ENCODE data around the gene LDLR. TPM values are rescaled to one million over a fixed set of nuclear protein-coding genes. Genes with fewer than 3 reads are reported as not detected.

Gene LDLR
- total RNA-seq, 1 donor from 2014 or later = 99.2 TPM

DNA sequence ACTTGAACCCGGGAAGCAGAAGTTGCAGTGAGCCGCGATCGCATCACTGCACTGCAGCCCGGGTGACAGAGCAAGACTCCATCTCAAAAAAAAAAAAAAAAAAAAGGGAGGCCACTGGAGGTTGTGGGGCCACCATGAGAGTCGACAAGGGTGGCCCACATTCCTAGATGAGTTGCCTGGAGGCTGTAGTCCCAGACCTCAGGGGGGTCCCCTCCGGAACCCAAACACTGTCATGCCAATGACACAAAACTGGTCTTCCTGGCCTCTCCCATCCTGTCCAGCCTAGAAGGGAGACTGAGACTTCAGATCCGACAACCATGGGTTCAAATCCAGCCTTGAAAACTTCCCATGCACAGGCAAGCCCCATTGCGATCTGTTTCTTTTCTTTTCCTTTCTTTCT lies 51.6 kb downstream of the LDLR start:
- Mint-ChIP-seq H3K27me3 (ENCODE audit: low read depth) (no peaks in the 10 kb centered on the region), H3K4me3 (no peak overlapping the region), H3K4me1 (peaks cover 40% of the 10 kb centered on the region), H3K27ac (peak overlapping the region; percentile 12), H3K9me3 (no peaks in the 10 kb centered on the region), H3K36me3 (peaks cover 3% of the 10 kb centered on the region)
- no peak for DNase-seq (ENCODE audit: low spot score in 2 of 2, unreplicated experiment in 2 of 2)
- TF ChIP-seq, protein P1, sequence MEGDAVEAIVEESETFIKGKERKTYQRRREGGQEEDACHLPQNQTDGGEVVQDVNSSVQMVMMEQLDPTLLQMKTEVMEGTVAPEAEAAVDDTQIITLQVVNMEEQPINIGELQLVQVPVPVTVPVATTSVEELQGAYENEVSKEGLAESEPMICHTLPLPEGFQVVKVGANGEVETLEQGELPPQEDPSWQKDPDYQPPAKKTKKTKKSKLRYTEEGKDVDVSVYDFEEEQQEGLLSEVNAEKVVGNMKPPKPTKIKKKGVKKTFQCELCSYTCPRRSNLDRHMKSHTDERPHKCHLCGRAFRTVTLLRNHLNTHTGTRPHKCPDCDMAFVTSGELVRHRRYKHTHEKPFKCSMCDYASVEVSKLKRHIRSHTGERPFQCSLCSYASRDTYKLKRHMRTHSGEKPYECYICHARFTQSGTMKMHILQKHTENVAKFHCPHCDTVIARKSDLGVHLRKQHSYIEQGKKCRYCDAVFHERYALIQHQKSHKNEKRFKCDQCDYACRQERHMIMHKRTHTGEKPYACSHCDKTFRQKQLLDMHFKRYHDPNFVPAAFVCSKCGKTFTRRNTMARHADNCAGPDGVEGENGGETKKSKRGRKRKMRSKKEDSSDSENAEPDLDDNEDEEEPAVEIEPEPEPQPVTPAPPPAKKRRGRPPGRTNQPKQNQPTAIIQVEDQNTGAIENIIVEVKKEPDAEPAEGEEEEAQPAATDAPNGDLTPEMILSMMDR (IDR thresholded peaks at IDR 0.05; ENCODE audit: unreplicated experiment) = no peak

DNA sequence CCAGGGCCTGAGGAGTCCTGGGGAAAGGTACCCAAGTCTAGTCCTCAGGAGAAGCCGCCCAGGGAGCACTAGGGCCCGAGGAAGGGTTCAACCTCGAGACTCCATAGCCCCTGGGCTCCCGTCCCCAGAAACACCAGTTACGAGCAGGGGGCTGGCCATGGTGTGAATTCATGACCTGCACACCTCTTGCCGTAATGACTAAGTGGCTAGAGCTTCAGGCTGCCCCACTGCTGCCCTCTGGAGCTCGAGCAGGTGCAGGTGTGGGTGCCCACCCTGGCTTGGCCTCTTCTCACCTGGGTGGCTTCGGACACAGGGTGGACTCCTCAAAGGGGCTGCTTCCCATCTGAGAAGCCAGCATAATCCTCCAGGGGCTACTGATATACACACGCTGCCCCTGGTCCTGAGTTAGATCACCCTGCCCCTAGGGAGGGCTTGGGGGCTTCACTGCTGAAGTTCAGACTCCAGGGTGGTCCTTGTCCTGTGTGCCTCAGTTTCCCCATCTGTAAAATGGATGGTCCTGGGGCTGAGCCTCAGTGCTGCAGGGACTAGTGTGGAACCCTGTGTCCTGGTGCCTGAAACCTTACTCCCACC lies 52.8 kb downstream of the LDLR start:
- H3K9me3 Mint-ChIP-seq = no peaks in the 10 kb centered on the region
- no peak for DNase-seq (ENCODE audit: low spot score in 2 of 2, unreplicated experiment in 2 of 2)
- peaks cover 40% of the 10 kb centered on the region for H3K4me1 Mint-ChIP-seq
- TF ChIP-seq, protein P1 (IDR thresholded peaks at IDR 0.05; ENCODE audit: unreplicated experiment) = no peak
- no peaks in the 10 kb centered on the region for H3K27me3 Mint-ChIP-seq (ENCODE audit: low read depth)
- H3K4me3 Mint-ChIP-seq = no peak overlapping the region
- peak overlapping the region; percentile 89 for H3K27ac Mint-ChIP-seq
- H3K36me3 Mint-ChIP-seq = peaks cover 8% of the 10 kb centered on the region

DNA sequence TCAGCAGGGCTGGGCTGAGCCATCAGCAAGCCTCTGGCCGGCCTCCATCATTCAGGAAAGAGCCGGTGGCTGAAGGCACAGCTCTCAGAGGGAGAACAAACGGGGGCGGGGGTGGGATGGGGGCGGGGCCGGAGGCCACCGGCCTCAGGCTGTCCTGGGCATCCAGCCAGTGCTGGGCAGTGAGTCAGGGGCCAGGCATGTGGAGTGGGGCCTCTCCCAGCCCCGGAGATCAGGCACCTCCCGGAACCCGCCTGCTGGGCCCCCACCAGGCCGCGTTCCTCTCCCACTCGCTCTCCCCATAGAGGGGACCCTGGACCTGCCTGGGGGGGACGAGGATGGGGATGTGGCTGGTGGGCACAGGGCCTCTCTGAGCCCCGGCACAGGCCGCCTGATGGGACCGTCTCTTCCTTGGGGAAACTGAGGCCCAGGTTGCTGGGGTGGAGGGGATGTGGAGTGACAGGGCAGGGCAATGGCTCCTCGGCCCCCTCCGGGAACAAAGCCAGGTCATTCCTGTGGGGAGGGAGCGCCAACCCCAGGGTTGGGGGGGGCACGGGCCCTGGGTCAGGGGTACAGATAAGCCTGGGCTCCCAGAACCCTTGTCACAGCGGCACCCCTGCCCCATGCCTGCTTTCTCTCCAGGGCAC lies 53.4 kb downstream of the LDLR start:
- DNase-seq (ENCODE audit: low spot score in 2 of 2, unreplicated experiment in 2 of 2) = peak; percentile 69 to 82
- Mint-ChIP-seq H3K36me3 (peaks cover 9% of the 10 kb centered on the region), H3K27me3 (ENCODE audit: low read depth) (no peaks in the 10 kb centered on the region)

DNA sequence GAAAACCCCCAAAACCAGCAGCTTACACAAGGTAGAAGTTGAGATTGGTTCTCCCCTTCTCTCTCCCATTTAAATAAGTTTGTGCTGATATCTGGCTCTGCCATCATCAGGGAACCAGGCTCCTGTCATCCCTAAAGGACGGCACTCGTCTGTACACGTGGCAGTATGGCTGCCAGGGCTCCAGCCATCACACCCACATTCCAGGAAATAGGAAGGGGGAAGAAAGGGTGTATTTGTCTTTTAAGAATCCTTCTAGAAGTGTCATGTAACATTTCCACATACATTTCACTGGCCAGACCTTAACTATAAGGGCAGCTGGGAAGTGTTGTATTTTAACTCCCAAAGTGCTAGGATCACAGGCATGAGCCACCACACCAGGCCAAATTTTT lies 56.3 kb downstream of the LDLR start:
- Mint-ChIP-seq H3K4me1 (peaks cover 23% of the 10 kb centered on the region), H3K36me3 (peaks cover 9% of the 10 kb centered on the region), H3K9me3 (no peaks in the 10 kb centered on the region), H3K27me3 (ENCODE audit: low read depth) (no peaks in the 10 kb centered on the region), H3K27ac (no peak overlapping the region), H3K4me3 (no peak overlapping the region)
- DNase-seq (ENCODE audit: low spot score in 2 of 2, unreplicated experiment in 2 of 2) = no peak
- TF ChIP-seq, protein P1 (IDR thresholded peaks at IDR 0.05; ENCODE audit: unreplicated experiment) = no peak

More for the DNA sequence above, 53.4 kb downstream of the LDLR start:
- peaks cover 38% of the 10 kb centered on the region for H3K4me1 Mint-ChIP-seq
- H3K27ac Mint-ChIP-seq = peak overlapping the region; percentile 94
- TF ChIP-seq, protein P1 (IDR thresholded peaks at IDR 0.05; ENCODE audit: unreplicated experiment) = no peak
- no peaks in the 10 kb centered on the region for H3K9me3 Mint-ChIP-seq
- H3K4me3 Mint-ChIP-seq = peak overlapping the region; percentile 17

DNA sequence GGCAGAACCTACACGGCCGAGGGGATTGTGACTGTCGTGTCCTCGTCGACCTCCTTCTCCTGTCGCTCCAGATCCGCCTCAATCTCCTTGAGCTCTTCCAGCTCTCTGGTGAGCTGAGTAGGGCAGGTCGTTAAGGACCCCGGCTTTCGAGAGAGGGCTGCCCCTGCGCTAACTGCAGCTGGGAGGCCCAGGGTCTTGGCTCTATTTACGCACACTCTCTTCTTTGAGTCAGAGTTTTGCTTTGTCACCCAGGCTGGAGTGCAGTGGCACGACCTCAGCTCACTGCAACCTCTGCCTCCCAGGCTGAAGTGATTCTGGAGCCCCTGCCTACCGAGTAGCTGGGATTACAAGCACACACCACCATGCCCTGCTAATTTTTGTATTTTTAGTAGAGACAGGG lies 58.7 kb downstream of the LDLR start:
- H3K27me3 Mint-ChIP-seq (ENCODE audit: low read depth) = no peaks in the 10 kb centered on the region
- TF ChIP-seq, protein P1 (IDR thresholded peaks at IDR 0.05; ENCODE audit: unreplicated experiment) = no peak

More for the DNA sequence above, 58.7 kb downstream of the LDLR start:
- peaks cover 15% of the 10 kb centered on the region for H3K4me1 Mint-ChIP-seq
- no peak for DNase-seq (ENCODE audit: low spot score in 2 of 2, unreplicated experiment in 2 of 2)
- H3K4me3 Mint-ChIP-seq = no peak overlapping the region
- no peak overlapping the region for H3K27ac Mint-ChIP-seq
- H3K9me3 Mint-ChIP-seq = no peaks in the 10 kb centered on the region
- peaks cover 9% of the 10 kb centered on the region for H3K36me3 Mint-ChIP-seq

Measured in mesothelial cell of epicardium (in vitro differentiated cells).